ENCODE results near the gene GSDMA.

Gene GSDMA

DNA sequence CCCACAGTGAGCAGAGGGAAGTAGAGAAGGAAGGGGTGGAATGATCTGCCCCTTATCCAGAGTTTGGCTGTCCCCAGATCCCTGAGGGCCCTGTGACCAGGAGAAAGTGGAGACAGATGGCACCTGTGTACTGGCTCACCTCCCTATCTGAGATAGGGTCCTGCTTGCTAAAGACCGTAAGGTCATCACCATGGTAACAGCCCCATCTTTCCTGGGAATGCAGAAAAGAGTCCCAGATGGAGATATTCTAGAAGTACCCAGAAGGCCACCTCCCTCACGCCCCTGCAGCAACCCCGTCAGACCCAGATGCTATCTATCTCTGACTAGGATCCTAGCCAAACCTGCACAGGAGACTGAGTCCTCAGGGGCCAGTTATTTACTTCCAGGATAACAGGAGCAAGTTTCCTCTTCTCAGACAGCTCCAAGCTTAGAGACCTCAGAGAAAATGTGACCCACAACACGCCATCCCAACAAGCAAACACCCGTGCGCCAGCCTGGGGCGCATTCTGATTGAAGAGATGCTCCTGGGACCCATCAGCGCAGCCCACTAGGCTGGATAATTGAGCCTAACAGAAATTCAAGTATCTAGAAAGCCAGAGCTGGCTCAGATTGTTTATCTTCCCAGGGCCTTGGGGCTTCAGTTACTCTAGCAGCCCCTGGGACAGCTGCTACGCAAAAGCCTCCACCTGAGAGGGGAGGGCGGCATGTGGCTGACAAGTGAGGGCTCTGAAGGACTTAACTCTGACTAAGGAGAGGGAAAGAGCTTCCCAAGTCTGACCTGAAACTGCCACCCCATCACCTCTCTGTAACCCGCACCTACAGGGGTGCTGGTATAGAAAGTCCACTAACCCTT, 37.3 kb upstream of the GSDMA start:
- Histone ChIP-seq H3K4me2 (ENCODE audit: low read length) (peak overlapping the region; percentile 96), H3K27me3 (ENCODE audit: low read depth, low read length) (no peaks in the 10 kb centered on the region), H3K9me3 (ENCODE audit: insufficient read depth, low read length) (no peaks in the 10 kb centered on the region), H3K9ac (ENCODE audit: low read length) (no peak overlapping the region), H3K79me2 (ENCODE audit: low read length) (peaks cover 29% of the 10 kb centered on the region), H2AFZ (ENCODE audit: low read depth, low read length) (no peak overlapping the region), H4K20me1 (ENCODE audit: insufficient read depth, low read length) (peaks cover 19% of the 10 kb centered on the region; the same call in 1 of the 2 replicates), H3K36me3 (replicated peaks; ENCODE audit: low read depth, low read length) (peaks cover 18% of the 10 kb centered on the region), H3K27ac (ENCODE audit: low read length) (no peak overlapping the region), H3K4me1 (ENCODE audit: low read length) (peaks cover 48% of the 10 kb centered on the region), H3K4me3 (ENCODE audit: low read length) (no peak overlapping the region)
- TF ChIP-seq, protein P1, sequence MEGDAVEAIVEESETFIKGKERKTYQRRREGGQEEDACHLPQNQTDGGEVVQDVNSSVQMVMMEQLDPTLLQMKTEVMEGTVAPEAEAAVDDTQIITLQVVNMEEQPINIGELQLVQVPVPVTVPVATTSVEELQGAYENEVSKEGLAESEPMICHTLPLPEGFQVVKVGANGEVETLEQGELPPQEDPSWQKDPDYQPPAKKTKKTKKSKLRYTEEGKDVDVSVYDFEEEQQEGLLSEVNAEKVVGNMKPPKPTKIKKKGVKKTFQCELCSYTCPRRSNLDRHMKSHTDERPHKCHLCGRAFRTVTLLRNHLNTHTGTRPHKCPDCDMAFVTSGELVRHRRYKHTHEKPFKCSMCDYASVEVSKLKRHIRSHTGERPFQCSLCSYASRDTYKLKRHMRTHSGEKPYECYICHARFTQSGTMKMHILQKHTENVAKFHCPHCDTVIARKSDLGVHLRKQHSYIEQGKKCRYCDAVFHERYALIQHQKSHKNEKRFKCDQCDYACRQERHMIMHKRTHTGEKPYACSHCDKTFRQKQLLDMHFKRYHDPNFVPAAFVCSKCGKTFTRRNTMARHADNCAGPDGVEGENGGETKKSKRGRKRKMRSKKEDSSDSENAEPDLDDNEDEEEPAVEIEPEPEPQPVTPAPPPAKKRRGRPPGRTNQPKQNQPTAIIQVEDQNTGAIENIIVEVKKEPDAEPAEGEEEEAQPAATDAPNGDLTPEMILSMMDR (IDR thresholded peaks at IDR 0.05; ENCODE audit: low read depth, low read length) = no peak
- TF ChIP-seq EZH2phosphoT487 (IDR thresholded peaks at IDR 0.05; ENCODE audit: low read depth) = no peak

DNA sequence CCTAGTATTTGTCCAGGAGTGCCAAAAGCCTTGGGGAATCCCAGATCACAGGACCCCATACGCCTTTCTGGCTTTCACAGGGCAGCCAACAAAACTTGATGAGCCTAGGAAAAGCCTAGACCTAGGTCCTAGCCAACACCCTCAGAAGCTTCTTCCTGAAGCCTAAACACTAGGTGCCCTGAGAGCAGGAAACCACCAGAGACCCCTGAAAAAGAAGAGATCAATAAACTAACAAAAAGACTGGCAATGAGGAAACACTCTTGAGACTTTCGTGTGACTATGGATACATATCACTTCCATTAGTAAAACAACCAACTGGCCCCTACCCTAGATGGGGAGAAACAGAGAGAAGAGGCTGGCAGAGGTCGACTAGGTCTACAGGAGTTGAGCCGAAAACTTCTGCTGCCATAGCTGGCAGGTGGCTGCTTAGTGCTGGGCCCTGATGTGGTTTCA, 36.6 kb upstream of the GSDMA start:
- Histone ChIP-seq H3K4me1 (ENCODE audit: low read length) (peaks cover 41% of the 10 kb centered on the region), H3K27ac (ENCODE audit: low read length) (no peak overlapping the region), H3K36me3 (replicated peaks; ENCODE audit: low read depth, low read length) (peaks cover 18% of the 10 kb centered on the region), H4K20me1 (ENCODE audit: insufficient read depth, low read length) (peaks cover 19% of the 10 kb centered on the region; the same call in 1 of the 2 replicates), H2AFZ (ENCODE audit: low read depth, low read length) (no peak overlapping the region), H3K9ac (ENCODE audit: low read length) (peak overlapping the region; percentile 88), H3K27me3 (ENCODE audit: low read depth, low read length) (no peaks in the 10 kb centered on the region), H3K9me3 (ENCODE audit: insufficient read depth, low read length) (no peaks in the 10 kb centered on the region), H3K4me3 (ENCODE audit: low read length) (peak overlapping the region; percentile 88), H3K4me2 (ENCODE audit: low read length) (peak overlapping the region; percentile 96), H3K79me2 (ENCODE audit: low read length) (peaks cover 29% of the 10 kb centered on the region)
- no peak for TF ChIP-seq EZH2phosphoT487 (IDR thresholded peaks at IDR 0.05; ENCODE audit: low read depth)
- TF ChIP-seq, protein P1 (IDR thresholded peaks at IDR 0.05; ENCODE audit: low read depth, low read length) = no peak

DNA sequence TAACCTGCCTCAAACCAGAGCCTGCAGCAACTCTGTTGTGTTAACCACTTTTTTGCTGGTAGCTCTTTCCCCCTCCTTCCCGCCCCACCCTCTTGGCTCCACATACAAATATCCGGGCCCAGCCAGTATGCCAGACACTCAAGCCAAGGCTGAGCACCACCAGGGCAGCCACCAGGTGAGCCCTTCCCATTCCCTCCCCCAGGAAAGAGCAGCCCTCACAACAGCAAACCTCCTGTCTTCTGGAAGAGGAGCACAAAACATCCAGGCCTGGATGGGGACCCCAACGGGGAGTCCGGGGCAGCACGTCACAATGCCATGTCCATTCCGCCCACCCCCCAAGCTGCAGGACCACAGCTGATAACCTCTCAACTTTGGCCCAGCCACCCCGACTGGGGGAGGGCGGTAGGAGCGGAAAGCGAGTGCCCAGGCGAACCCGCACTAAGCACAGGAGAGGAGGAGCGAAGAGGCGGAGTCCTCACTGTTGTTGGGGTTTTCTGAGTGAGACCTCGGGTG, 36.2 kb upstream of the GSDMA start:
- Histone ChIP-seq H3K79me2 (ENCODE audit: low read length) (peaks cover 29% of the 10 kb centered on the region), H3K9me3 (ENCODE audit: insufficient read depth, low read length) (no peaks in the 10 kb centered on the region), H3K4me3 (ENCODE audit: low read length) (peak overlapping the region; percentile 88), H3K9ac (ENCODE audit: low read length) (peak overlapping the region; percentile 88), H3K27me3 (ENCODE audit: low read depth, low read length) (no peaks in the 10 kb centered on the region), H3K36me3 (replicated peaks; ENCODE audit: low read depth, low read length) (peaks cover 18% of the 10 kb centered on the region), H4K20me1 (ENCODE audit: insufficient read depth, low read length) (peaks cover 19% of the 10 kb centered on the region; the same call in 1 of the 2 replicates), H2AFZ (ENCODE audit: low read depth, low read length) (no peak overlapping the region), H3K4me1 (ENCODE audit: low read length) (peaks cover 36% of the 10 kb centered on the region), H3K4me2 (ENCODE audit: low read length) (peak overlapping the region; percentile 96), H3K27ac (ENCODE audit: low read length) (peak overlapping the region; percentile 46; the same call in 1 of the 2 replicates)
- TF ChIP-seq, protein P1 (IDR thresholded peaks at IDR 0.05; ENCODE audit: low read depth, low read length) = no peak
- no peak for TF ChIP-seq EZH2phosphoT487 (IDR thresholded peaks at IDR 0.05; ENCODE audit: low read depth)
